K562 (cell line): ENCODE data around the gene SHBG. TPM values are rescaled to one million over a fixed set of nuclear protein-coding genes. Genes with fewer than 3 reads are reported as not detected.
A peak's percentile ranks its signal among the peaks of the same experiment; 100 is the strongest.

ENCODE experiments used
- BACH1 ChIP-seq: fragments of 200-800 bp; sonication (Bioruptor generic); IDR thresholded peaks from 2 replicates; pipeline ENCODE4 v1.6.1; 2016; ENCODE audit warnings: missing genetic modification characterization, missing compliant biosample characterization
- CHD4 ChIP-seq: fragments of 200-600 bp; sonication (generic); IDR thresholded peaks from 3 replicates; pipeline ENCODE4 v1.6.1; 2012; ENCODE audit warnings: low read depth, mild to moderate bottlenecking, mixed read lengths, low read length, inconsistent platforms; ENCODE audit not compliant: insufficient read depth, insufficient replicate concordance, poor library complexity, severe bottlenecking
- CTBP1 ChIP-seq: fragments of 450-650 bp; IDR thresholded peaks from 2 replicates; pipeline ENCODE4 v1.6.1; 2016; ENCODE audit warnings: borderline replicate concordance
- E2F5 ChIP-seq: sonication (generic); formaldehyde crosslinking; IDR thresholded peaks from 2 replicates; pipeline ENCODE4 v1.8.0; 2022; ENCODE audit warnings: mild to moderate bottlenecking, missing genetic modification reagents
- GATAD2B ChIP-seq: fragments of 450-650 bp; IDR thresholded peaks from 2 replicates; pipeline ENCODE4 v1.6.1; 2017; ENCODE audit warnings: mild to moderate bottlenecking, borderline replicate concordance
- JUNB ChIP-seq: fragments of 450-650 bp; formaldehyde crosslinking; conservative IDR thresholded peaks from 2 replicates; pipeline ENCODE4 v1.4.0; 2020; ENCODE audit warnings: mild to moderate bottlenecking
- KHSRP ChIP-seq: fragments of 450-650 bp; IDR thresholded peaks from 2 replicates; pipeline ENCODE4 v1.6.1; 2017
- NRF1 ChIP-seq, 2 experiments: fragments of 450-650 bp; IDR thresholded peaks in 1 of 2; conservative IDR thresholded peaks in 1 of 2; 2 replicates each; pipeline ENCODE4 v1.6.1; 2014; ENCODE audit warnings: mild to moderate bottlenecking in 2 of 2
- PHF20 ChIP-seq: fragments of 450-650 bp; IDR thresholded peaks from 2 replicates; pipeline ENCODE4 v1.6.1; 2018; ENCODE audit not compliant: partially characterized antibody
- PHF21A ChIP-seq: fragments of 450-650 bp; IDR thresholded peaks from 2 replicates; pipeline ENCODE4 v1.6.1; 2017; ENCODE audit warnings: low read depth, borderline replicate concordance
- PYGO2 ChIP-seq: fragments of 450-650 bp; IDR thresholded peaks from 2 replicates; pipeline ENCODE4 v1.6.1; 2016; ENCODE audit warnings: mild to moderate bottlenecking, missing genetic modification characterization, moderate library complexity, missing compliant biosample characterization
- SRSF7 ChIP-seq: fragments of 200-400 bp; formaldehyde crosslinking; optimal IDR thresholded peaks from 2 replicates; pipeline ENCODE3; 2017; ENCODE audit warnings: mild to moderate bottlenecking, low read depth, low read length
- TAF9B ChIP-seq: fragments of 450-650 bp; IDR thresholded peaks from 2 replicates; pipeline ENCODE4 v1.6.1; 2018; ENCODE audit warnings: mild to moderate bottlenecking; ENCODE audit not compliant: partially characterized antibody
- U2AF2 ChIP-seq: fragments of 200-400 bp; formaldehyde crosslinking; optimal IDR thresholded peaks from 2 replicates; pipeline ENCODE3; 2017; ENCODE audit warnings: low read depth, mild to moderate bottlenecking, low read length
- ZBTB1 ChIP-seq: sonication (generic); formaldehyde crosslinking; IDR thresholded peaks from 2 replicates; pipeline ENCODE4 v1.8.1; 2023; ENCODE audit warnings: missing genetic modification reagents, low read depth, mild to moderate bottlenecking, borderline replicate concordance
- ZKSCAN8 ChIP-seq: fragments of 200-800 bp; sonication (Bioruptor generic); IDR thresholded peaks from 2 replicates; pipeline ENCODE4 v1.6.1; 2016; ENCODE audit warnings: missing genetic modification characterization, missing compliant biosample characterization
- ZNF224 ChIP-seq: sonication (generic); formaldehyde crosslinking; IDR thresholded peaks from 2 replicates; pipeline ENCODE4 v1.8.0; 2022; ENCODE audit warnings: mild to moderate bottlenecking, missing genetic modification reagents
- ZNF384 ChIP-seq: IDR thresholded peaks from 2 replicates; pipeline ENCODE4 v1.6.1; 2012; ENCODE audit warnings: low read depth, low read length, improper control_type of control experiment
- ZNF551 ChIP-seq: fragments of 250-450 bp; sonication (Bioruptor Pico); IDR thresholded peaks from 2 replicates; pipeline ENCODE4 v1.5.0; 2021; ENCODE audit warnings: mild to moderate bottlenecking, moderate library complexity
- ZNF583 ChIP-seq: fragments of 250-450 bp; sonication (Bioruptor Pico); IDR thresholded peaks from 2 replicates; pipeline ENCODE4 v1.4.0; 2020
- ZNF717 ChIP-seq: fragments of 250-450 bp; sonication (Bioruptor Pico); IDR thresholded peaks from 2 replicates; pipeline ENCODE4 v1.5.0; 2021
- ZNF764 ChIP-seq: fragments of 250-450 bp; sonication (Bioruptor Pico); IDR thresholded peaks from 2 replicates; pipeline ENCODE4 v1.4.0; 2020; ENCODE audit warnings: low read depth, mild to moderate bottlenecking, moderate library complexity
- ZNF830 ChIP-seq: fragments of 250-450 bp; sonication (Bioruptor Pico); IDR thresholded peaks from 2 replicates; pipeline ENCODE4 v1.5.0; 2021; ENCODE audit warnings: mild to moderate bottlenecking
- polyA plus RNA-seq, 8 experiments: library from polyadenylated mRNA; depleted of rRNA in 4 of 8; stranded (reverse) in 5 of 8; unstranded in 3 of 8; fragments of >200 nt; fragmentation: Nextera tagmentation in 2 of 8; fragmentation: Illumina TruSeq in 1 of 8; extraction: Ambion mirVana in 2 of 8; extraction: Trizol in 1 of 8; gene quantifications; 2 replicates each; pipeline versions ENCODE4 v1.2.1 to v1.2.3, GENCODE V29; 2011 to 2014; ENCODE audit warnings: inconsistent platforms in 1 of 8, missing spikeins in 1 of 8
- total RNA-seq, 7 experiments: library from RNA; depleted of rRNA in 6 of 7; stranded (reverse); fragments of >200 nt in 6 of 7; fragmentation: Illumina TruSeq in 2 of 7; extraction: Trizol in 2 of 7; gene quantifications; 2 replicates each; pipeline versions ENCODE4 v1.2.1 to v1.2.3, GENCODE V29; 2011 to 2021; ENCODE audit warnings: low replicate concordance in 1 of 7
- TF ChIP-seq, protein P1 (sequence below): fragments of 450-650 bp; IDR thresholded peaks from 2 replicates; pipeline ENCODE4 v1.7.0; 2016; ENCODE audit warnings: borderline replicate concordance
- TF ChIP-seq, protein P2 (sequence below): fragments of 250-450 bp; sonication (Bioruptor Pico); IDR thresholded peaks from 2 replicates; pipeline ENCODE4 v1.4.0; 2020; ENCODE audit warnings: mild to moderate bottlenecking

Gene SHBG
- total and polyA plus RNA-seq, 9 of the 15 experiments (the other 6 are each of a cell fraction or from before 2014, with no cell fraction given) = not detected

- TF ChIP-seq SRSF7 = no peak
- TF ChIP-seq ZNF384 = no peak
- peak; percentile 8; the same call in 1 of the 2 replicates for TF ChIP-seq CTBP1
- no peak for TF ChIP-seq CHD4
- TF ChIP-seq, protein P1, sequence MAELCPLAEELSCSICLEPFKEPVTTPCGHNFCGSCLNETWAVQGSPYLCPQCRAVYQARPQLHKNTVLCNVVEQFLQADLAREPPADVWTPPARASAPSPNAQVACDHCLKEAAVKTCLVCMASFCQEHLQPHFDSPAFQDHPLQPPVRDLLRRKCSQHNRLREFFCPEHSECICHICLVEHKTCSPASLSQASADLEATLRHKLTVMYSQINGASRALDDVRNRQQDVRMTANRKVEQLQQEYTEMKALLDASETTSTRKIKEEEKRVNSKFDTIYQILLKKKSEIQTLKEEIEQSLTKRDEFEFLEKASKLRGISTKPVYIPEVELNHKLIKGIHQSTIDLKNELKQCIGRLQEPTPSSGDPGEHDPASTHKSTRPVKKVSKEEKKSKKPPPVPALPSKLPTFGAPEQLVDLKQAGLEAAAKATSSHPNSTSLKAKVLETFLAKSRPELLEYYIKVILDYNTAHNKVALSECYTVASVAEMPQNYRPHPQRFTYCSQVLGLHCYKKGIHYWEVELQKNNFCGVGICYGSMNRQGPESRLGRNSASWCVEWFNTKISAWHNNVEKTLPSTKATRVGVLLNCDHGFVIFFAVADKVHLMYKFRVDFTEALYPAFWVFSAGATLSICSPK = no peak
- no peak for TF ChIP-seq U2AF2
- TF ChIP-seq PYGO2 (tag) = no peak
- TF ChIP-seq ZNF551 (CRISPR knock-in tag) = no peak
- TF ChIP-seq JUNB (CRISPR knock-in tag) = no peak
- no peak for TF ChIP-seq TAF9B
- TF ChIP-seq E2F5 (CRISPR knock-in tag) = no peak
- no peak for TF ChIP-seq ZNF717 (CRISPR knock-in tag)
- no peak for TF ChIP-seq BACH1
- TF ChIP-seq ZBTB1 (CRISPR knock-in tag) = no peak
- no peak for TF ChIP-seq ZNF830 (CRISPR knock-in tag)
- TF ChIP-seq, protein P2, sequence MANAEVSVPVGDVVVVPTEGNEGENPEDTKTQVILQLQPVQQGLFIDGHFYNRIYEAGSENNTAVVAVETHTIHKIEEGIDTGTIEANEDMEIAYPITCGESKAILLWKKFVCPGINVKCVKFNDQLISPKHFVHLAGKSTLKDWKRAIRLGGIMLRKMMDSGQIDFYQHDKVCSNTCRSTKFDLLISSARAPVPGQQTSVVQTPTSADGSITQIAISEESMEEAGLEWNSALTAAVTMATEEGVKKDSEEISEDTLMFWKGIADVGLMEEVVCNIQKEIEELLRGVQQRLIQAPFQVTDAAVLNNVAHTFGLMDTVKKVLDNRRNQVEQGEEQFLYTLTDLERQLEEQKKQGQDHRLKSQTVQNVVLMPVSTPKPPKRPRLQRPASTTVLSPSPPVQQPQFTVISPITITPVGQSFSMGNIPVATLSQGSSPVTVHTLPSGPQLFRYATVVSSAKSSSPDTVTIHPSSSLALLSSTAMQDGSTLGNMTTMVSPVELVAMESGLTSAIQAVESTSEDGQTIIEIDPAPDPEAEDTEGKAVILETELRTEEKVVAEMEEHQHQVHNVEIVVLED (CRISPR knock-in tag) = no peak
- TF ChIP-seq PHF21A = no peak
- no peak for TF ChIP-seq ZNF764 (CRISPR knock-in tag)
- no peak for TF ChIP-seq ZNF224
- no peak for TF ChIP-seq NRF1 (conservative IDR thresholded peaks at IDR 0.05 in 1 of 2, IDR thresholded peaks at IDR 0.05 in 1 of 2)
- no peak for TF ChIP-seq ZNF583 (CRISPR knock-in tag)
- TF ChIP-seq GATAD2B = no peak
- no peak for TF ChIP-seq PHF20
- no peak for TF ChIP-seq ZKSCAN8
- TF ChIP-seq KHSRP = no peak
These were observed 20.7 kb downstream of the SHBG start, which contains the start of gene ATP1B2 (continued) for GRCh38 chr17:7650509-7651096.
